Heart left ventricle (tissue), 13 donors: Measurements from ENCODE around the gene STEAP2.

ENCODE experiments used
- CTCF ChIP-seq, 12 donors: fragments of 200-600 bp; sonication (generic) in 4 of 12; IDR thresholded peaks; one replicate each; pipeline versions ENCODE4 v1.5.0 to v1.8.0; 2018 to 2022; ENCODE audit warnings: antibody characterized with exemption in 12 of 12, mild to moderate bottlenecking in 5 of 12
- POLR2A ChIP-seq, 2 donors: fragments of 450-650 bp; IDR thresholded peaks; one replicate each; pipeline ENCODE4 v1.6.1; 2017; ENCODE audit warnings: antibody characterized with exemption in 2 of 2, mild to moderate bottlenecking in 2 of 2, moderate library complexity in 2 of 2
- donor health status: ischemic (EF 13 %, LVEDD 7.1; RV severe dilation, severe dysfunction).
- donor health status: DM: no; HTN: yes; CAD: no.
- donor health status: DM: no; HTN: no; CAD: no.
- donor health status: ischemic (EF 25% LVEDD 6.9; RV normal size, moderate dysfunction).
- donor health status: ischemic (EF 25% LVEDD 5.7; RV mildly dilated, moderate dysfunction).
- donor health status: ischemic (EF 35%, LVEDD 5.7; RV mildly dilated, moderate dysfunction).
- donor health status: nonischemic (EF 11% LVEDD 7.7; RV severe dilation, severe dysfunction).
- donor health status: DM: yes; HTN: yes; CAD: no.
- donor health status: PGD.
- donor health status: ischemic (EF 29% LVEDD 5.4; RV normal size, mild dysfunction).
- donor health status: nonischemic (EF 23%, LVEDD 6.1; RV moderate dilation, normal function).

GRCh38 chr7:90229682-90230081 lies 18.1 kb downstream of the STEAP2 start:
- no peak for TF ChIP-seq CTCF (IDR thresholded peaks at IDR 0.05)
- no peak for TF ChIP-seq POLR2A (IDR thresholded peaks at IDR 0.05)
